Adipocyte (in vitro differentiated cells): ENCODE measurements around the gene RAVER1.

Experiments
- DNase-seq: peaks from one replicate; pipeline ENCODE4 v3.0.0-alpha.2; 2015; ENCODE audit warnings: low read depth
- H3K27me3 ChIP-seq: replicated peaks from 2 replicates; pipeline ENCODE4 v1.7.0; 2013; ENCODE audit warnings: mild to moderate bottlenecking, low read length, moderate library complexity; ENCODE audit not compliant: control insufficient read depth, insufficient read depth
- H3K36me3 ChIP-seq: 2 replicates; pipeline ENCODE4 v1.7.0; 2013; ENCODE audit warnings: low read length, mild to moderate bottlenecking, moderate library complexity; ENCODE audit not compliant: control insufficient read depth, insufficient read depth, severe bottlenecking
- H3K4me1 ChIP-seq: 2 replicates; pipeline ENCODE4 v1.7.0; 2013; ENCODE audit warnings: mild to moderate bottlenecking, low read length, moderate library complexity; ENCODE audit not compliant: control insufficient read depth, insufficient read depth
- H3K4me3 ChIP-seq: 2 replicates; pipeline ENCODE4 v1.7.0; 2013; ENCODE audit warnings: mild to moderate bottlenecking, low read length, moderate library complexity
- H3K9ac ChIP-seq: 2 replicates; pipeline ENCODE4 v1.7.0; 2013; ENCODE audit warnings: mild to moderate bottlenecking, low read length, moderate library complexity
- H3K9me3 ChIP-seq: 2 replicates; pipeline ENCODE4 v1.7.0; 2013; ENCODE audit warnings: mild to moderate bottlenecking, low read length, moderate library complexity; ENCODE audit not compliant: control insufficient read depth

Gene RAVER1

DNA sequence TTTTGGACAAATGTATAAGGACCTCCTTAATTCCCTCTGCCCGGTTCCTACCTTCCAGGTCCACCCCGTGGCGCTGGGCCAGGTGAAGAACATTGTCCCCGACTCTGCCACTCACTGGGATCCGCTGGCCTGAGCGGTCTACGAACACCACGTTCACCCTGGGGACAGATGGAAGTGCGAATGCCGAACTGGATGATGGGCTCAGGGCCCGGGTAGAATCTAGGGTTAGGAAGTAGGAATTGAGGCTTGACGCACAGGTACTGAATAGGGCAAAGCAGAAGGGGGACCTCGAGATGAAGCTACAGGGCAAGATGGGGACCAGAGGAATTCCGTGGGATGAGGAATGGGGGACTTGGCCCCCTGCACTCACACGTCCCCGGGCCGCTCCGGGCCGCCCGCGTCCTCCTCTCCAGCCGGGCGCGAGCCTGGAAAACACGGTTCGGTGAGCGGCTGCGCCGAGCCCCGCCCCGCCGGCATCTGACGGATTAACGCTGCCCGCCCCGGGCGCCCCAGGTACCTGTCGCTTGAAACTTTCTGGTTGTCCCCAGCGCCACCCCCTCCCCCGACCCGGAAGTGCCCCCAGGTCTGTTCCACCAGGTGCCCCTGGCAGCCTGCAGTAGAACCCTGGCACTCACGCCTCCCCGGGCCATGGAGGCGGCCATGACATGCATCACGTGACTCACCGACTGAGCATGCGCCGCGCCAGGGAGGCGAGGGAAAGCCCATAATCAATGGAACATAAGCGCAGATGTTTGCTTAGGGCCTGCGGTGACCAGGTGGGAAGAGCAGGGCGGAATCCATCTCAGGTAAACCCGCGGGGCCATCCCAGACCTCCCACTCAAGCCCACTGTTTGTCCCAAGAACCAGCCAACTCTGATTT, 17.8 kb downstream of the RAVER1 start, which contains the start of gene FDX2:
Gene FDX2 (minus strand): TSS at position 681 of the 880 bp plus-strand sequence. CDS start 19 bp downstream, at position 662.
- DNase-seq: peak; percentile 93
- Histone ChIP-seq H3K4me3 (peak within 1 kb of the TSS; percentile 93), H3K36me3 (peaks cover 22% of the 10 kb centered on the region)

DNA sequence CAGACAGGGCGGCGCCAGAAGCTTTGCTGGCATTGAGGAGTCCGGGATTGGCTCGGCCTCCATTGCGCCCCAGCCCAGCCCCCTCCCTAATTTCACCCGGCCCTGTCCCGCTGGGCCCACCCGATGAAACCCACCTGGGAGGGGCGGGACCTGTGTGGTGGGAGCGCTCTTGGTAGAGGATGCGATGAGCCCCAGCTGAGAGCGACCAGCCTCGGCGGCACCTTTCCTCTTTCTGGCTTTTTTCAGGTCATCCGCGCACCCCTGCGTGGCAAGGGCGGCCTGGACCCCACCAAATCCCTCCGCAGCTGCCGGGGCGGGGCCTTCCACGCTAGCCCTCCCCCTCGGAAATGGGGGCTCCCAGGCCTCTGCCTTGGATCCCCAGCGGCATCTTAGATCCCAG, 23.9 kb downstream of the RAVER1 start, which contains the start of gene ZGLP1:
Gene ZGLP1 (minus strand): TSS at position 393 of the 400 bp plus-strand sequence.
- DNase-seq: no peak

More for the DNA sequence above, 17.8 kb downstream of the RAVER1 start, which contains the start of gene FDX2:
- Histone ChIP-seq H3K27me3 (no peaks in the 10 kb centered on the region), H3K4me1 (no peaks in the 10 kb centered on the region), H3K9me3 (no peaks in the 10 kb centered on the region), H3K9ac (peak within 1 kb of the TSS; percentile 88)

DNA sequence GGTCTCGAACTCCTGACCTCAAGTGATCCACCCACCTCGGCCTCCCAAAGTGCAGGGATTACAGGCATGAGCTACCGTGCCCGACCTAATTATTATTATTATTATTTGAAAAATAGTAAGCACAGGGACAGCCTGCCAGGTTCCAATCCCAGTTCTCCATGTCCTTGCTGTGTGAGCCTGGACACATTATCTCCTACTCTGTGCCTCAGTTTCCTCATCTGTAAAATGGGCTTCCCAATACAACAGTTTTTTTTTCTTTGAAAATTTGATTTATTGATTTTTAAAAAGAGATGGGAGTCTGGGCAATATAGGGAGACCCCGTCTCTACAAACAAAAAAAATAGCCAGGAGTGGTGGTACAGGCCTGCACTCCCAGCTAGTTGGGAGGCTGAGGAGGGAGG, 27.0 kb downstream of the RAVER1 start:
- no peak overlapping the region for H3K4me3 ChIP-seq
- H3K9ac ChIP-seq: no peak overlapping the region
- DNase-seq: no peak
- peaks cover under 1% of the 10 kb centered on the region for H3K27me3 ChIP-seq
- no peaks in the 10 kb centered on the region for H3K4me1 ChIP-seq
- peaks cover 5% of the 10 kb centered on the region for H3K36me3 ChIP-seq
- no peaks in the 10 kb centered on the region for H3K9me3 ChIP-seq

More for the DNA sequence above, 23.9 kb downstream of the RAVER1 start, which contains the start of gene ZGLP1:
- Histone ChIP-seq H3K4me1 (no peaks in the 10 kb centered on the region), H3K27me3 (no peaks in the 10 kb centered on the region), H3K9ac (no peak within 1 kb of the TSS), H3K9me3 (no peaks in the 10 kb centered on the region), H3K4me3 (no peak within 1 kb of the TSS), H3K36me3 (peaks cover 5% of the 10 kb centered on the region)

DNA sequence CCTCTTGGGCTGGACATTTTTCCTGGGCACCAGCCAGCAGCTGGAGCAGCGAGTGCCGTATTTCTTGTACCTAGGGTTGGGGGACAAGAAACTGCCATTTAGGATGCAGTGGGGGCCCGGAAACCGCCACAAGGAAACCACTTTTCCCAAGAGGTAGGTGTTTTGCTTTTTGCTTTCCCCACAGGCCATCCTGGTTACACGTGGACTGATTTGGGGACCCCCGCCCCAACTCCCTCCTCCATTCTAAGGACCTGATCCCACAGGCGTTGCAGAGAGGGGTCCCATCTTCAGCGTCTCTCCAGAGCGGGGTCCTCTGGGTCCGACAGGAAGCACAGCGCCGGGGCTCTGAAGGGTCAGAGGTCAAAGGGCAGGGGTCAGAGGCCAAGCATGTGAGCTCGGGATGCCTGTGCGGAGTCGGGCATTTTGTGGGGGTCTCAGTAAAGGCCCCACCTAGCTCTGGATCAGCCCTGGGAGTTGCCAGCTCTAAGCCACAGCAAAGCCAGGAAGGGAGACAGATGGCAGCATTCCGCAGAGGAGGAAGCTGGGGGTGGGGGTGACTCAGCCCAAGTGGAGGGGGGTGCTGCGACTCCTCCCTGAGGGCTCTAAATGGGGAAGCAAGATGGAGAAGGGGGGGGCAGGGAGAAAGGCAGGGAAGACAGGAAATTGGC, 28.1 kb downstream of the RAVER1 start:
- Histone ChIP-seq H3K36me3 (peaks cover 4% of the 10 kb centered on the region), H3K9me3 (no peaks in the 10 kb centered on the region), H3K27me3 (peaks cover 3% of the 10 kb centered on the region), H3K4me3 (no peak overlapping the region), H3K9ac (no peak overlapping the region), H3K4me1 (no peaks in the 10 kb centered on the region)
- DNase-seq: peak; percentile 47

DNA sequence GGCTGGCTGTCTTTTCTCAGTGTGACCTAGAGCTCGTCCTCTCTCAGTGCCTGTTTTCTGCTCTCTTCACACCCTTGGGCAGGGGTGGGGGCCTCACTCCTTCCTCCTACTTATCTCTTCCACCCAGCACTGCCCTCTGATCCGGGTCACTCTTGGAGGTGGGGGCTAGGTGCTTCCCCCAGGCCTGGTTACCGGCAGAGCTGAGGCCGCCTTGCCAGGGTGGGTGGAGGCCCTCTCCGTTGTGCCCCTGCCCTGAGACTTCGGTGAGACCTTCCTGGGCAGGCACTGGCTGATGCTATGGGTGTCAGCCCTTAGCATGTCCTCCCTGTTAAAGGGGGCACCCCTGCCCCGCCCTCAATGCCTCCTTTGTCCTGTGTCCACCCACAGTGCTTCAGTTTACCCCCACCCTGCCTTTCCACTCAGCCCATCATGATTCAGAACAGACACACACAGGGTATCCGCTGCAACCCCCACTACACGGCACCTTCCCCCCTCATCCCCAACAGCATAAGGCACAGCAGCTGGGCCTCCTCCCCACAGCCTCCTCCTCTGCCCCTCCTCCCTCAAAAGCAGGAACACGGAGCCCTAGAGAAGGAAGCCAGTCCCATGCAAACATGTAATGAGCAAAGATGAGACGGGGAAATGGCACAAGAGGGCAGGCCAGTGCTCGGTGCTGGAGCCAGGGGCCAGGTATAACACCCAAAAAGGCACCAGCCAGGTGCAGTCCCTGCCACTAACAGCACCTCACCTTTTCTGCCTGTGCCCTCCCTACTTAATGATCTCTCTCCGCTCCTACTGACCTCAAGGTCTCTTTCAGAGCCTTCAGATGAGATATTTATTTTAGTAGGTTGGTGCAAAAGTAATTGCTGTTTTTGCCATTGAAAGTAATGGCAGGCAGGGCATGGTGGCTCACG, 33.5 kb downstream of the RAVER1 start:
- Histone ChIP-seq H3K27me3 (peaks cover 24% of the 10 kb centered on the region), H3K9ac (no peak overlapping the region), H3K36me3 (no peaks in the 10 kb centered on the region), H3K4me1 (peaks cover 5% of the 10 kb centered on the region), H3K9me3 (no peaks in the 10 kb centered on the region), H3K4me3 (no peak overlapping the region)
- no peak for DNase-seq

DNA sequence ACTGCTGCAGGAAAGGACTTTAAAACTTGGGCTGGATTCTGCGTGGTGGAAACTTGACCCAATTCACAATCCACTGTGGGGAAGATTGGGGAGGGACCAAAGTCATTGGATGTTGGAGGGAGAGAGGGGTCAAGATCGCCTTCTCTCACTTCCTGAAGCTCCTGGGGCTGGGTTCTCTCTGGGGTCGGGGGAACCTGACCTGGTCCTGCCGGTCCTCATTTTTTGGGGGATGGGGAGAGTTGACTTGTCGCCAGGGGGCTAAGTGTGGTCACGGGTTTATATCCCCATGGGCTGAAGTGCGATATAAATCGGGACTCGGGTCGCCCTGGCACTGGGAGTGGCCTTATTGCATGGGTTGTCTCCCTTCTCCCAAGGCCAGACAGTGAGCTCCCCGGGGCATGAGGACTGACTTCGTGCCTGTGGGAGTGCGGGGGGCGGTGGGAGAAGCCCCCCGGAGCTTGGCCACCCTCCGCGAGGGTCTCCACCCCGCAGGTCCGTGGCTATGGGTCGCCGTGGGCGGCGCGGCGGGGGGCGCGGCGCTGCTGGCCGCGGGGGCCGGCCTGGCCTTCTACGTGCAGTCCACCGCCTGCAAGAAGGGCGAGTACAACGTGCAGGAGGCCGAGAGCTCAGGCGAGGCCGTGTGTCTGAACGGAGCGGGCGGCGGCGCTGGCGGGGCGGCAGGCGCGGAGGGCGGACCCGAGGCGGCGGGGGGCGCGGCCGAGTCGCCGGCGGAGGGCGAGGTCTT, 37.3 kb downstream of the RAVER1 start:
- Histone ChIP-seq H3K9me3 (no peaks in the 10 kb centered on the region), H3K27me3 (peaks cover 53% of the 10 kb centered on the region), H3K4me1 (peaks cover 16% of the 10 kb centered on the region), H3K36me3 (no peaks in the 10 kb centered on the region), H3K4me3 (no peak overlapping the region), H3K9ac (no peak overlapping the region)
- no peak for DNase-seq

DNA sequence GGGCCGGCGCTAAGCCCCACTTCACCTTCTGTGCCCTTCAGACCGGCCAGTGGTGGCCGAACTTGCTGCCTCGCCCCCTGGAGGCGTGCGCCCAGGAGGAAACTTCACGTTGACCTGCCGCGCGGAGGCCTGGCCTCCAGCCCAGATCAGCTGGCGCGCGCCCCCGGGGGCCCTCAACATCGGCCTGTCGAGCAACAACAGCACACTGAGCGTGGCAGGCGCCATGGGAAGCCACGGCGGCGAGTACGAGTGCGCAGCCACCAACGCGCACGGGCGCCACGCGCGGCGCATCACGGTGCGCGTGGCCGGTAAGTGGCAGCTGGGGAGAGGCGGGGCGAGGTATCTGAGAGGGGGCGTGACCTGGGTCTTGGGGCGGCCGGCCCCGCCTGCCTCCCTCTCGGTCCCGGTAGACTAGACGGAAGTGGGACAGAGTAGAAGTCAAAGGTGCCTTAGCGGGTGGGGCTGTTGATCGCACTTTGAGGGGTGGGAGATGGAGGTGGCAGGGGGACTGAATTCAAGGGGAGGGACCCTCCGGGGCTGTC, 38.0 kb downstream of the RAVER1 start:
- no peaks in the 10 kb centered on the region for H3K36me3 ChIP-seq
- no peak overlapping the region for H3K9ac ChIP-seq
- H3K4me1 ChIP-seq: peaks cover 22% of the 10 kb centered on the region
- no peaks in the 10 kb centered on the region for H3K9me3 ChIP-seq
- peaks cover 60% of the 10 kb centered on the region for H3K27me3 ChIP-seq
- H3K4me3 ChIP-seq: no peak overlapping the region
- DNase-seq: no peak

DNA sequence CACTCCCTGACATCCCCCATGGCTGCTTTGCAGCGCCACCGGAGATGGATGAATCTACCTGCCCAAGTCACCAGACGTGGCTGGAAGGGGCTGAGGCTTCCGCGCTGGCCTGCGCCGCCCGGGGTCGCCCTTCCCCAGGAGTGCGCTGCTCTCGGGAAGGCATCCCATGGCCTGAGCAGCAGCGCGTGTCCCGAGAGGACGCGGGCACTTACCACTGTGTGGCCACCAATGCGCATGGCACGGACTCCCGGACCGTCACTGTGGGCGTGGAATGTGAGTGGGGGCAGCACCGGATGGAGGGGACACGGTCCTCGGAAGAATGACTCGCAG, 39.0 kb downstream of the RAVER1 start:
- DNase-seq: no peak
- H3K4me1 ChIP-seq: peaks cover 22% of the 10 kb centered on the region
- H3K4me3 ChIP-seq: no peak overlapping the region
- no peaks in the 10 kb centered on the region for H3K36me3 ChIP-seq
- H3K9me3 ChIP-seq: no peaks in the 10 kb centered on the region
- peaks cover 61% of the 10 kb centered on the region for H3K27me3 ChIP-seq
- no peak overlapping the region for H3K9ac ChIP-seq

DNA sequence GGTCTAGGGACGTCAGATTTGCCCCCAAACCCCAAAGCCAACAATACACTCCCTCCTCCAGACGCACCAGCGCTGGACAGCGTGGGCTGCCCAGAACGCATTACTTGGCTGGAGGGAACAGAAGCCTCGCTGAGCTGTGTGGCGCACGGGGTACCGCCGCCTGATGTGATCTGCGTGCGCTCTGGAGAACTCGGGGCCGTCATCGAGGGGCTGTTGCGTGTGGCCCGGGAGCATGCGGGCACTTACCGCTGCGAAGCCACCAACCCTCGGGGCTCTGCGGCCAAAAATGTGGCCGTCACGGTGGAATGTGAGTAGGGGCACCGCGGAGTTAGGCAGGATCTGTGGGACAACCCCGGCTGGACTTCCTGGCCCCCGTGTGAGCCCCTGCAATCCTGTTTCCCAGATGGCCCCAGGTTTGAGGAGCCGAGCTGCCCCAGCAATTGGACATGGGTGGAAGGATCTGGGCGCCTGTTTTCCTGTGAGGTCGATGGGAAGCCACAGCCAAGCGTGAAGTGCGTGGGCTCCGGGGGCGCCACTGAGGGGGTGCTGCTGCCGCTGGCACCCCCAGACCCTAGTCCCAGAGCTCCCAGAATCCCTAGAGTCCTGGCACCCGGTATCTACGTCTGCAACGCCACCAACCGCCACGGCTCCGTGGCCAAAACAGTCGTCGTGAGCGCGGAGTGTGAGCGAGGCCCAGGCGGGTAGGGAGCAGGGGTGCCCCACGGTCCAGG, 39.5 kb downstream of the RAVER1 start:
- Histone ChIP-seq H3K27me3 (peaks cover 66% of the 10 kb centered on the region), H3K9ac (no peak overlapping the region), H3K36me3 (no peaks in the 10 kb centered on the region), H3K4me3 (no peak overlapping the region), H3K4me1 (peaks cover 24% of the 10 kb centered on the region), H3K9me3 (no peaks in the 10 kb centered on the region)
- DNase-seq: no peak
